CD14-positive monocyte (primary cell): ENCODE results near the gene CCDC142. TPM values are rescaled to one million over a fixed set of nuclear protein-coding genes. Genes with fewer than 3 reads are reported as not detected.

Experiments used
- DNase-seq, 3 donors: peaks; one replicate each; pipeline ENCODE4 v3.0.0-alpha.2; 2011 to 2022
- H2AFZ ChIP-seq: 2 replicates; pipeline ENCODE4 v1.6.0; 2012; ENCODE audit warnings: mild to moderate bottlenecking, low read depth, low read length, inconsistent platforms; ENCODE audit not compliant: insufficient read depth, poor library complexity, severe bottlenecking
- H3K27ac ChIP-seq, 2 donors: 1 replicate in 1 of 2; 2 replicates in 1 of 2; pipeline ENCODE4 v1.5.1; 2012 to 2013; ENCODE audit warnings: low read length in 2 of 2, control low read depth in 1 of 2, inconsistent platforms in 1 of 2, low read depth in 1 of 2, mild to moderate bottlenecking in 1 of 2
- H3K27me3 ChIP-seq, 2 donors: one replicate each; pipeline versions ENCODE4 v1.6.0 to v1.6.1; 2011 to 2013; ENCODE audit warnings: low read length in 2 of 2; ENCODE audit not compliant: control insufficient read depth in 2 of 2, insufficient read depth in 2 of 2
- H3K36me3 ChIP-seq, 2 donors: replicated peaks in 1 of 2; 1 replicate in 1 of 2; 2 replicates in 1 of 2; pipeline versions ENCODE4 v1.5.1 to v1.6.1; 2012 to 2013; ENCODE audit warnings: low read length in 2 of 2, control low read depth in 1 of 2, inconsistent platforms in 1 of 2, mild to moderate bottlenecking in 1 of 2; ENCODE audit not compliant: insufficient read depth in 2 of 2, control insufficient read depth in 1 of 2
- H3K4me1 ChIP-seq, 2 donors: 1 replicate in 1 of 2; 2 replicates in 1 of 2; pipeline versions ENCODE4 v1.5.1 to v1.6.1; 2012 to 2013; ENCODE audit warnings: low read length in 2 of 2, control low read depth in 1 of 2, inconsistent platforms in 1 of 2, mild to moderate bottlenecking in 1 of 2, moderate library complexity in 1 of 2; ENCODE audit not compliant: insufficient read depth in 2 of 2, control insufficient read depth in 1 of 2
- H3K4me2 ChIP-seq: replicated peaks from 2 replicates; pipeline ENCODE3; 2012; ENCODE audit warnings: low read length, moderate library complexity, mild to moderate bottlenecking; ENCODE audit not compliant: poor library complexity, severe bottlenecking; ENCODE audit errors: extremely low read depth
- H3K4me3 ChIP-seq, 3 experiments: fragments of 200-600 bp in 1 of 3; sonication (generic) in 1 of 3; replicated peaks in 1 of 3; 1 replicate in 2 of 3; 2 replicates in 1 of 3; pipeline ENCODE4 v1.5.1; 2011 to 2013; ENCODE audit warnings: low read length in 3 of 3, mild to moderate bottlenecking in 3 of 3, control low read depth in 2 of 3, low read depth in 2 of 3, inconsistent platforms in 1 of 3, moderate library complexity in 1 of 3
- H3K79me2 ChIP-seq: 2 replicates; pipeline ENCODE4 v1.6.0; 2012; ENCODE audit warnings: mild to moderate bottlenecking, control low read depth, inconsistent platforms, low read length, moderate library complexity; ENCODE audit not compliant: insufficient read depth
- H3K9ac ChIP-seq: 2 replicates; pipeline ENCODE4 v1.6.0; 2017; ENCODE audit warnings: low read length, mild to moderate bottlenecking; ENCODE audit not compliant: insufficient read depth, poor library complexity, severe bottlenecking
- H3K9me3 ChIP-seq, 2 donors: replicated peaks in 1 of 2; 1 replicate in 1 of 2; 2 replicates in 1 of 2; pipeline versions ENCODE4 v1.5.1 to v1.6.1; 2012 to 2013; ENCODE audit warnings: low read length in 2 of 2, control low read depth in 1 of 2; ENCODE audit not compliant: control insufficient read depth in 1 of 2, insufficient read depth in 1 of 2
- H4K20me1 ChIP-seq: 2 replicates; pipeline ENCODE4 v1.6.0; 2012; ENCODE audit warnings: mild to moderate bottlenecking, low read length, control low read depth, moderate library complexity; ENCODE audit not compliant: insufficient read depth
- H3K27ac Mint-ChIP-seq, 7 donors: one replicate each; pipeline ENCODE4 v1.8.0; 2020; ENCODE audit warnings: mild to moderate bottlenecking in 7 of 7, mixed read lengths in 7 of 7, moderate library complexity in 6 of 7, inconsistent platforms in 2 of 7
- H3K27me3 Mint-ChIP-seq, 3 donors: one replicate each; pipeline ENCODE4 v1.8.0; 2021 to 2022; ENCODE audit warnings: low read depth in 3 of 3, mild to moderate bottlenecking in 3 of 3, mixed read lengths in 3 of 3, moderate library complexity in 3 of 3, inconsistent platforms in 1 of 3
- H3K36me3 Mint-ChIP-seq, 2 donors: one replicate each; pipeline ENCODE4 v1.8.0; 2020; ENCODE audit warnings: mixed read lengths in 2 of 2, inconsistent platforms in 1 of 2, mild to moderate bottlenecking in 1 of 2
- H3K4me1 Mint-ChIP-seq: one replicate; pipeline ENCODE4 v1.8.0; 2020; ENCODE audit warnings: mild to moderate bottlenecking, mixed read lengths
- H3K4me3 Mint-ChIP-seq, 2 donors: one replicate each; pipeline ENCODE4 v1.8.0; 2020; ENCODE audit warnings: mild to moderate bottlenecking in 2 of 2, mixed read lengths in 2 of 2, moderate library complexity in 1 of 2
- H3K9me3 Mint-ChIP-seq, 7 donors: one replicate each; pipeline ENCODE4 v1.8.0; 2020 to 2022; ENCODE audit warnings: mixed read lengths in 7 of 7, mild to moderate bottlenecking in 6 of 7, moderate library complexity in 6 of 7, inconsistent platforms in 2 of 7
- CTCF ChIP-seq: fragments of 200-600 bp; IDR thresholded peaks from one replicate; pipeline ENCODE4 v1.8.0; 2022; ENCODE audit warnings: antibody characterized with exemption, mild to moderate bottlenecking
- WGBS: methylation state at CpG from one replicate; pipeline ENCODE4 v1.1.5; 2013; ENCODE audit warnings: missing lambda C conversion rate; ENCODE audit not compliant: insufficient coverage; 5-methylcytosine and 5-hydroxymethylcytosine counted together
- intact Hi-C, 2 donors: fragments of 100-400 bp; cut with micrococcal nuclease; formaldehyde crosslinking; loops; one replicate each; pipeline versions ENCODE4 v1.15.0 to v1.15.1; 2023
- polyA plus RNA-seq, 3 donors: library from polyadenylated mRNA; depleted of rRNA in 1 of 3; unstranded in 2 of 3; stranded (reverse) in 1 of 3; fragments of 300-500 nt in 2 of 3; fragments of >200 nt in 1 of 3; fragmentation: Illumina TruSeq in 2 of 3; gene quantifications; 1 replicate in 2 of 3; 2 replicates in 1 of 3; pipeline ENCODE4 v1.2.3, GENCODE V29; 2012 to 2021

The CCDC142 gene
- polyA plus RNA-seq, 3 donors, result 2.2 to 15.8 (median 3.7) TPM

GRCh38 chr2:74493546-74493945 lies 10.7 kb upstream of the CCDC142 start:
- no peak for DNase-seq
- intact Hi-C loops, result no loop called here
- Histone ChIP-seq H3K9me3 (peaks cover 0 to 7% of the 10 kb centered on the region in 2 donors), H3K27ac (no peak overlapping the region), H3K4me3 (no peak overlapping the region), H3K27me3 (peaks cover 17 to 27% of the 10 kb centered on the region in 2 donors), H3K4me1 (peaks cover 12 to 13% of the 10 kb centered on the region in 2 donors), H2AFZ (no peak overlapping the region), H3K79me2 (peaks cover 3% of the 10 kb centered on the region), H4K20me1 (no peaks in the 10 kb centered on the region), H3K4me2 (no peak overlapping the region), H3K36me3 (peaks cover 49 to 62% of the 10 kb centered on the region in 2 donors), H3K9ac (no peak overlapping the region)
- no peak for TF ChIP-seq CTCF
- Mint-ChIP-seq H3K4me1 (peaks cover 12% of the 10 kb centered on the region), H3K27ac (no peak overlapping the region), H3K27me3 (peaks cover 24 to 31% (median 30%) of the 10 kb centered on the region in 3 donors), H3K4me3 (no peak overlapping the region), H3K36me3 (peaks cover 68 to 71% of the 10 kb centered on the region in 2 donors), H3K9me3 (peaks cover 0 to 9% (median 2%) of the 10 kb centered on the region in 7 donors)
- WGBS, result 97% methylated on average over 3 of the region's 3 CpGs

GRCh38 chr2:74491648-74492544 lies 9.1 kb upstream of the CCDC142 start:
- H2AFZ ChIP-seq, result no peak overlapping the region
- H3K4me1 ChIP-seq, result no peaks in the 10 kb centered on the region
- TF ChIP-seq CTCF, result no peak
- no peak overlapping the region for H3K27ac ChIP-seq
- H3K79me2 ChIP-seq, result peaks cover 3% of the 10 kb centered on the region
- intact Hi-C loops, result no loop called here
- no peak for DNase-seq
- peaks cover 52 to 75% of the 10 kb centered on the region in 2 donors for H3K36me3 ChIP-seq
- H3K27me3 Mint-ChIP-seq, result peaks cover 7 to 15% (median 13%) of the 10 kb centered on the region in 3 donors
- H4K20me1 ChIP-seq, result no peaks in the 10 kb centered on the region
- no peak overlapping the region for H3K9ac ChIP-seq
- no peak overlapping the region for H3K4me3 Mint-ChIP-seq
- H3K9me3 ChIP-seq, result no peaks in the 10 kb centered on the region
- WGBS, result 96% methylated on average over 12 of the region's 12 CpGs
- H3K4me3 ChIP-seq, result no peak overlapping the region
- H3K4me1 Mint-ChIP-seq, result no peaks in the 10 kb centered on the region
- H3K27ac Mint-ChIP-seq, result peak overlapping the region in 1 of 7 donors; percentile 34
- H3K27me3 ChIP-seq, result peaks cover 3 to 10% of the 10 kb centered on the region in 2 donors
- H3K9me3 Mint-ChIP-seq, result no peaks in the 10 kb centered on the region
- no peak overlapping the region for H3K4me2 ChIP-seq
- H3K36me3 Mint-ChIP-seq, result peaks cover 72 to 77% of the 10 kb centered on the region in 2 donors
